Measurements from ENCODE around the gene AARS2.
"Not testable (repeated sequence)": the region's sequence is repeated elsewhere in the genome, so short reads cannot be mapped to it uniquely, and the experiment has no call there.

AARS2 gene

GRCh38 chr6:44333273-44333919, 20.2 kb upstream of the AARS2 start:
- TF ChIP-seq CTCF (IDR thresholded peaks at IDR 0.05; ENCODE audit: extremely low read depth, insufficient read depth, missing control alignments) = no peak
- DNase-seq (ENCODE audit: low spot score) = no peak
- in situ Hi-C loops (cut with MboI; ENCODE audit: low pct_unique_long_range_greater_than_20kb, low sequenced_read_pairs, unreplicated experiment) = loop anchor here (25.0 kb wide), 1 partner anchor 171 kb away; the partner anchor contains the start of gene CAPN11

GRCh38 chr6:44332585-44332984, 19.4 kb upstream of the AARS2 start:
- in situ Hi-C loops (cut with MboI; ENCODE audit: low pct_unique_long_range_greater_than_20kb, low sequenced_read_pairs, unreplicated experiment) = loop anchor here (25.0 kb wide), 1 partner anchor 170 kb away; the partner anchor contains the start of gene CAPN11
- DNase-seq (ENCODE audit: low spot score) = no peak
- TF ChIP-seq CTCF (IDR thresholded peaks at IDR 0.05; ENCODE audit: extremely low read depth, insufficient read depth, missing control alignments) = no peak

DNA sequence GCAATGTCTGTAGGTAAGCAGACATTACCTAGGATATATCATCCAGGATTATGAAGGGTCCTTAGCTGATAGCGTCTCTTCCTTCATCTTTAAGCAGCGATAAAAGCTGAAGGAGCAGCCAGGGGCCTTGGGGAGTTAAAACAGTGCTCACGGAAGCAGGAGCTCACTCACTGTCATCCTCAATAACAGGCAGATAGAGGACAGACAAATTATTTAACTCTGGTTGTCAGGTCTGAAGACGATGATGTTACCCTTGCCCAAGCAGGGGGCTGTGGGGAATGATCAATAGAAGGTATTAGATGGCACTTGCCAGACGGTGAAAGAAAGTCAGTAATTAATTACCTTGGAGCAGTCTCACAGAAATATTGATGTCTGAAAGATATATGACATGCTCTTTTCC, 16.7 kb upstream of the AARS2 start:
- no peak for TF ChIP-seq CTCF (IDR thresholded peaks at IDR 0.05; ENCODE audit: extremely low read depth, insufficient read depth, missing control alignments)
- DNase-seq (ENCODE audit: low spot score) = no peak
- in situ Hi-C loops (cut with MboI; ENCODE audit: low pct_unique_long_range_greater_than_20kb, low sequenced_read_pairs, unreplicated experiment) = loop anchor here (25.0 kb wide), 1 partner anchor 168 kb away; the partner anchor contains the start of gene CAPN11

DNA sequence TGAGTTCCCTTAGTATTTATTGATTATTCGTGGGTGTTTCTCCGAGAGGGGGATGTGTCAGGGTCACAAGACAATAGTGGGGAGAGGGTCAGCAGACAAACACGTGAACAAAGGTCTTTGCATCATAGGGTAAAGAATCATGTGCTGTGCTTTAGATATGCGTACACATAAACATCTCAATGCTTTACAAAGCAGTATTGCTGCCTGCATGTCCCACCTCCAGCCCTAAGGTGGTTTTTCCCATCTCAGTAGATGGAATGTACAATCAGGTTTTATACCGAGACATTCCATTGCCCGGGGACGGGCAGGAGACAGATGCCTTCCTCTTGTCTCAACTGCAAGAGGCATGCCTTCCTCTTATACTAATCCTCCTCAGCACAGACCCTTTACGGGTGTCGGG, 15.1 kb upstream of the AARS2 start:
- in situ Hi-C loops (cut with MboI; ENCODE audit: low pct_unique_long_range_greater_than_20kb, low sequenced_read_pairs, unreplicated experiment) = loop anchor here (25.0 kb wide), 1 partner anchor 166 kb away; the partner anchor contains the start of gene CAPN11
- DNase-seq (ENCODE audit: low spot score) = not testable (repeated sequence)

- TF ChIP-seq CTCF (IDR thresholded peaks at IDR 0.05; ENCODE audit: extremely low read depth, insufficient read depth, missing control alignments) = no peak
- in situ Hi-C loops (cut with MboI; ENCODE audit: low pct_unique_long_range_greater_than_20kb, low sequenced_read_pairs, unreplicated experiment) = loop anchor here (25.0 kb wide), 1 partner anchor 165 kb away; the partner anchor contains the start of gene CAPN11
- DNase-seq (ENCODE audit: low spot score) = no peak
Measured at GRCh38 chr6:44327760-44328159, 14.6 kb upstream of the AARS2 start.

DNA sequence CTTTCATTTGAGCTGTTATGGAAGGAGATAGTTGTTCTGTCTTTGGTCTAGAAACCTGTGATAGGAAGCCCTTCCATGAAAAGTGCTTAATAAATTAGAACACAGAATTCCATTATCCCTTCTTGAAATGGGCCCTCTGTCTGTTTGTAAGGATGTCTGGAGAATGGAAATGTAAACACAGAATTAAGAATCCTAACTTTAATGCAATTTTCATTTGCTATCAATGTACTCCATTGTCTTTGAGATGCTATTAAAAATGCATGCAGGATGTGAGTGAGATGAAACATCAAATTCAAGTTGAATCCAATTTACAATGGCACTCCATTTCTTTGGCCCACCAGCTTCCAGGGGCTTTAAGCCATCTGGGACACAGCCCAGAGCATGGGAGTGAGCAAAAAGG, 13.9 kb upstream of the AARS2 start:
- TF ChIP-seq CTCF (IDR thresholded peaks at IDR 0.05; ENCODE audit: extremely low read depth, insufficient read depth, missing control alignments) = no peak
- in situ Hi-C loops (cut with MboI; ENCODE audit: low pct_unique_long_range_greater_than_20kb, low sequenced_read_pairs, unreplicated experiment) = loop anchor here (25.0 kb wide), 1 partner anchor 165 kb away; the partner anchor contains the start of gene CAPN11
- DNase-seq (ENCODE audit: low spot score) = no peak

DNA sequence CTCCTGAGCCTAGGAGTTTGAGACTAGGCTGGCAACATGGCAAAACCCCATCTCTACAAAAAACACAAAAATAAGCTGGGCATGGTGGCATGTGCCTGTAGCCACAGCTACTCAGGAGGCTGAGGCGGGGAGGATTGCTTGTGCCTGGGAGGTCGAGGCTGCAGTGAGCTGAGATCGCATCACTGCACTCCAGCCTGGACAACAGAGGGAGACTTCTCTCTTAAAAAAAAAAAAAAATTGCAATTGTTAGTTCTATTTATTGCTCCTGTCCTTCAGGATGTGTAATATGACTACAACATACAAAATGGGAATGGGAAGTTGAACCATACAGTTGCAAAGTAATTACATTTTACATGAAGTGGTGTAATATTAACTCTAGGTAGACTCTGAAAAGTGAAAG, 8.1 kb upstream of the AARS2 start:
- TF ChIP-seq CTCF (IDR thresholded peaks at IDR 0.05; ENCODE audit: extremely low read depth, insufficient read depth, missing control alignments) = no peak
- DNase-seq (ENCODE audit: low spot score) = no peak
- in situ Hi-C loops (cut with MboI; ENCODE audit: low pct_unique_long_range_greater_than_20kb, low sequenced_read_pairs, unreplicated experiment) = no loop called here

DNA sequence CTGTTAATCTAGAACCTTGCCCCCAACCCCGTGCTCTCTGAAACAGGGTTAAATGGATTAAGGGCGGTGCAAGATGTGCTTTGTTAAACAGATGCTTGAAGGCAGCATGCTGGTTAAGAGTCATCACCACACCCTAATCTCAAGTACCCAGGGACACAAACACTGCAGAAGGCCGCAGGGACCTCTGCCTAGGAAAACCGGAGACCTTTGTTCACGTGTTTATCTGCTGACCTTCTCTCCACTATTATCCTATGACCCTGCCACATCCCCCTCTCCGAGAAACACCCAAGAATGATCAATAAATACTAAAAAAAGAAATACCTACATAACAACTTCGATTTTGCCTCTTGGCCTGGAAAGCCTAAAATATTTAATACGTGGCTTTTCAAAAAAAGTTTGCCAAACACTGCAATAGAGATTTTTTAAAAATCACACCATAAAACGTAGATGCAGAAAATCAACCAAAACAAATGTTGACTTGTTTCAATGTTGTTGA, 4.0 kb upstream of the AARS2 start:
- DNase-seq (ENCODE audit: low spot score); in situ Hi-C loops (cut with MboI; ENCODE audit: low pct_unique_long_range_greater_than_20kb, low sequenced_read_pairs, unreplicated experiment): not testable (repeated sequence)

Measured in GM13977 (cell line).